Neutrophil (primary cell): Measurements from ENCODE around the gene PPIL4.

Experiments
- H3K27ac ChIP-seq: fragments of 200-600 bp; sonication (generic); 2 replicates; pipeline ENCODE4 v1.5.1; 2016; ENCODE audit warnings: mild to moderate bottlenecking, moderate library complexity
- H3K27me3 ChIP-seq: fragments of 200-600 bp; sonication (generic); 2 replicates; pipeline ENCODE4 v1.6.0; 2016; ENCODE audit warnings: mild to moderate bottlenecking
- H3K36me3 ChIP-seq: fragments of 200-600 bp; sonication (generic); 2 replicates; pipeline ENCODE4 v1.5.1; 2017
- H3K4me1 ChIP-seq, 2 experiments: fragments of 200-600 bp in 1 of 2; sonication (generic) in 1 of 2; 1 replicate in 1 of 2; 2 replicates in 1 of 2; pipeline versions ENCODE4 v1.5.1 to v1.6.1; 2013 to 2016; ENCODE audit warnings: low read depth in 1 of 2, low read length in 1 of 2, mild to moderate bottlenecking in 1 of 2, moderate library complexity in 1 of 2; ENCODE audit not compliant: control insufficient read depth in 1 of 2, insufficient read depth in 1 of 2
- H3K4me3 ChIP-seq, 2 experiments: fragments of 200-600 bp in 1 of 2; sonication (generic) in 1 of 2; 1 replicate in 1 of 2; 2 replicates in 1 of 2; pipeline ENCODE4 v1.5.1; 2013 to 2016; ENCODE audit warnings: low read depth in 1 of 2, low read length in 1 of 2, mild to moderate bottlenecking in 1 of 2, moderate library complexity in 1 of 2
- H3K9me3 ChIP-seq: fragments of 200-600 bp; sonication (generic); 2 replicates; pipeline ENCODE4 v1.5.1; 2016
- CTCF ChIP-seq: fragments of 200-600 bp; sonication (generic); IDR thresholded peaks from 2 replicates; pipeline ENCODE4 v1.5.1; 2016; ENCODE audit warnings: antibody characterized with exemption

The PPIL4 gene

GRCh38 chr6:149551920-149552319 lies 6.1 kb upstream of the PPIL4 start:
- Histone ChIP-seq H3K4me3 (no peak overlapping the region), H3K9me3 (no peaks in the 10 kb centered on the region), H3K4me1 (no peaks in the 10 kb centered on the region), H3K27ac (no peak overlapping the region), H3K27me3 (peaks cover 51% of the 10 kb centered on the region), H3K36me3 (no peaks in the 10 kb centered on the region)
- no peak for TF ChIP-seq CTCF

- H3K27ac ChIP-seq = peak overlapping the region; percentile 96
- TF ChIP-seq CTCF = peak; percentile 15
These were observed 537 bp downstream of the PPIL4 start for GRCh38 chr6:149545258-149545753.

GRCh38 chr6:149544646-149545257 lies 1.1 kb downstream of the PPIL4 start:
- Histone ChIP-seq H3K4me1 (peaks cover 17 to 21% of the 10 kb centered on the region in 2 experiments), H3K36me3 (peaks cover 12% of the 10 kb centered on the region), H3K27ac (peak overlapping the region; percentile 96), H3K4me3 (peak overlapping the region; percentile 96 to 98), H3K27me3 (peaks cover 16% of the 10 kb centered on the region), H3K9me3 (no peaks in the 10 kb centered on the region)
- no peak for TF ChIP-seq CTCF

More at GRCh38 chr6:149545258-149545753, 537 bp downstream of the PPIL4 start:
- peaks cover 6% of the 10 kb centered on the region for H3K36me3 ChIP-seq
- H3K4me1 ChIP-seq = peaks cover 17 to 21% of the 10 kb centered on the region in 2 experiments
- peak overlapping the region; percentile 96 to 98 for H3K4me3 ChIP-seq
- H3K9me3 ChIP-seq = no peaks in the 10 kb centered on the region
- peaks cover 20% of the 10 kb centered on the region for H3K27me3 ChIP-seq

- H3K4me3 ChIP-seq = no peak overlapping the region
- H3K27me3 ChIP-seq = no peaks in the 10 kb centered on the region
- H3K36me3 ChIP-seq = peaks cover 46% of the 10 kb centered on the region
- H3K27ac ChIP-seq = no peak overlapping the region
- no peak for TF ChIP-seq CTCF
- no peaks in the 10 kb centered on the region for H3K9me3 ChIP-seq
- peaks cover 12 to 15% of the 10 kb centered on the region in 2 experiments for H3K4me1 ChIP-seq
These were observed 4.7 kb downstream of the PPIL4 start for GRCh38 chr6:149541139-149541538.

GRCh38 chr6:149534742-149535141 lies 11.1 kb downstream of the PPIL4 start:
- Histone ChIP-seq H3K27ac (no peak overlapping the region), H3K4me3 (no peak overlapping the region), H3K36me3 (peaks cover 98% of the 10 kb centered on the region), H3K9me3 (no peaks in the 10 kb centered on the region), H3K4me1 (no peaks in the 10 kb centered on the region), H3K27me3 (no peaks in the 10 kb centered on the region)
- no peak for TF ChIP-seq CTCF
